Measurements from ENCODE around the gene LMBRD2.

DNA sequence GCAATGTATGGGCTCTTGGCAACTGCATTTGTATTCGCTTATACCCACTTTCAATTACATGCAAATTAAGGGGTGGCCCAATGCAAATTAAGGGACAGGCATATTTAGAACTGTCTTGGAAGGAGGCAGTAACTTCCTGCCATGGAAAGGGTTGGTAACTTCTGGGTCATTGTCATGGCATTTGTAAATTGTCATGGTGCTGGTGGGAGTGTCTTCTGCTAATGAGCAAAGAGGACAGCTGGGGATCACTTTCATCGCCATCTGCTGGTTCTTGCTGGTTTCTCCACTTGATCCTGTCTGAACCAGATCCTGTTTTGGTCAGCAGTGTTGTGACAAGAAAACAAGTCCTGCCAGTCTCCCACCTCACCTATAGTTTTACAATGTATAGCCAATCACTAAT, 61.7 kb downstream of the LMBRD2 start:
- TF ChIP-seq, protein P1, sequence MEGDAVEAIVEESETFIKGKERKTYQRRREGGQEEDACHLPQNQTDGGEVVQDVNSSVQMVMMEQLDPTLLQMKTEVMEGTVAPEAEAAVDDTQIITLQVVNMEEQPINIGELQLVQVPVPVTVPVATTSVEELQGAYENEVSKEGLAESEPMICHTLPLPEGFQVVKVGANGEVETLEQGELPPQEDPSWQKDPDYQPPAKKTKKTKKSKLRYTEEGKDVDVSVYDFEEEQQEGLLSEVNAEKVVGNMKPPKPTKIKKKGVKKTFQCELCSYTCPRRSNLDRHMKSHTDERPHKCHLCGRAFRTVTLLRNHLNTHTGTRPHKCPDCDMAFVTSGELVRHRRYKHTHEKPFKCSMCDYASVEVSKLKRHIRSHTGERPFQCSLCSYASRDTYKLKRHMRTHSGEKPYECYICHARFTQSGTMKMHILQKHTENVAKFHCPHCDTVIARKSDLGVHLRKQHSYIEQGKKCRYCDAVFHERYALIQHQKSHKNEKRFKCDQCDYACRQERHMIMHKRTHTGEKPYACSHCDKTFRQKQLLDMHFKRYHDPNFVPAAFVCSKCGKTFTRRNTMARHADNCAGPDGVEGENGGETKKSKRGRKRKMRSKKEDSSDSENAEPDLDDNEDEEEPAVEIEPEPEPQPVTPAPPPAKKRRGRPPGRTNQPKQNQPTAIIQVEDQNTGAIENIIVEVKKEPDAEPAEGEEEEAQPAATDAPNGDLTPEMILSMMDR (IDR thresholded peaks at IDR 0.05) = peak; percentile 73
- TF ChIP-seq ZFX (IDR thresholded peaks at IDR 0.05; ENCODE audit: borderline replicate concordance) = no peak

Measured in 22Rv1 (cell line).